ENCODE measurements around the gene MTA3.

MTA3 gene

GRCh38 chr2:42545841-42546390 is 22.5 kb upstream of the MTA3 start:
- Histone ChIP-seq H4K20me1 (ENCODE audit: insufficient read depth) (no peaks in the 10 kb centered on the region), H3K27ac (no peak overlapping the region), H3K4me3 (IDR thresholded peaks at IDR 0.05; ENCODE audit: insufficient read depth, low read depth, low read length) (no peak overlapping the region), H3K9ac (no peak overlapping the region), H3K36me3 (ENCODE audit: insufficient read depth) (no peaks in the 10 kb centered on the region), H3K4me2 (no peak overlapping the region), H3K79me2 (ENCODE audit: insufficient read depth, low read depth) (no peaks in the 10 kb centered on the region), H3K4me1 (ENCODE audit: low read depth, poor library complexity, severe bottlenecking) (no peaks in the 10 kb centered on the region), H3K27me3 (ENCODE audit: insufficient read depth, low read depth) (no peaks in the 10 kb centered on the region), H2AFZ (ENCODE audit: low read depth) (no peak overlapping the region)
- TF ChIP-seq, protein P1, sequence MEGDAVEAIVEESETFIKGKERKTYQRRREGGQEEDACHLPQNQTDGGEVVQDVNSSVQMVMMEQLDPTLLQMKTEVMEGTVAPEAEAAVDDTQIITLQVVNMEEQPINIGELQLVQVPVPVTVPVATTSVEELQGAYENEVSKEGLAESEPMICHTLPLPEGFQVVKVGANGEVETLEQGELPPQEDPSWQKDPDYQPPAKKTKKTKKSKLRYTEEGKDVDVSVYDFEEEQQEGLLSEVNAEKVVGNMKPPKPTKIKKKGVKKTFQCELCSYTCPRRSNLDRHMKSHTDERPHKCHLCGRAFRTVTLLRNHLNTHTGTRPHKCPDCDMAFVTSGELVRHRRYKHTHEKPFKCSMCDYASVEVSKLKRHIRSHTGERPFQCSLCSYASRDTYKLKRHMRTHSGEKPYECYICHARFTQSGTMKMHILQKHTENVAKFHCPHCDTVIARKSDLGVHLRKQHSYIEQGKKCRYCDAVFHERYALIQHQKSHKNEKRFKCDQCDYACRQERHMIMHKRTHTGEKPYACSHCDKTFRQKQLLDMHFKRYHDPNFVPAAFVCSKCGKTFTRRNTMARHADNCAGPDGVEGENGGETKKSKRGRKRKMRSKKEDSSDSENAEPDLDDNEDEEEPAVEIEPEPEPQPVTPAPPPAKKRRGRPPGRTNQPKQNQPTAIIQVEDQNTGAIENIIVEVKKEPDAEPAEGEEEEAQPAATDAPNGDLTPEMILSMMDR (conservative IDR thresholded peaks at IDR 0.05; ENCODE audit: low read depth, low read length): no peak

- no peaks in the 10 kb centered on the region for H3K79me2 ChIP-seq (ENCODE audit: insufficient read depth, low read depth)
- H3K4me2 ChIP-seq: no peak overlapping the region
- H3K27me3 ChIP-seq (ENCODE audit: insufficient read depth, low read depth): no peaks in the 10 kb centered on the region
- H3K27ac ChIP-seq: no peak overlapping the region
- TF ChIP-seq, protein P1 (conservative IDR thresholded peaks at IDR 0.05; ENCODE audit: low read depth, low read length): no peak
- no peak overlapping the region for H2AFZ ChIP-seq (ENCODE audit: low read depth)
- H3K4me3 ChIP-seq (IDR thresholded peaks at IDR 0.05; ENCODE audit: insufficient read depth, low read depth, low read length): no peak overlapping the region
- no peaks in the 10 kb centered on the region for H3K36me3 ChIP-seq (ENCODE audit: insufficient read depth)
- no peak overlapping the region for H3K9ac ChIP-seq
- no peaks in the 10 kb centered on the region for H4K20me1 ChIP-seq (ENCODE audit: insufficient read depth)
- H3K4me1 ChIP-seq (ENCODE audit: low read depth, poor library complexity, severe bottlenecking): no peaks in the 10 kb centered on the region
Observed at GRCh38 chr2:42547014-42547413, 21.4 kb upstream of the MTA3 start.

- Histone ChIP-seq H3K36me3 (ENCODE audit: insufficient read depth) (no peaks in the 10 kb centered on the region), H3K27ac (no peak overlapping the region), H3K79me2 (ENCODE audit: insufficient read depth, low read depth) (no peaks in the 10 kb centered on the region), H3K4me3 (IDR thresholded peaks at IDR 0.05; ENCODE audit: insufficient read depth, low read depth, low read length) (no peak overlapping the region), H3K4me1 (ENCODE audit: low read depth, poor library complexity, severe bottlenecking) (no peaks in the 10 kb centered on the region), H3K27me3 (ENCODE audit: insufficient read depth, low read depth) (no peaks in the 10 kb centered on the region), H3K9ac (no peak overlapping the region), H3K4me2 (no peak overlapping the region), H2AFZ (ENCODE audit: low read depth) (no peak overlapping the region), H4K20me1 (ENCODE audit: insufficient read depth) (no peaks in the 10 kb centered on the region)
- TF ChIP-seq, protein P1 (conservative IDR thresholded peaks at IDR 0.05; ENCODE audit: low read depth, low read length): no peak
Observed at GRCh38 chr2:42547446-42548295, 20.8 kb upstream of the MTA3 start.

DNA sequence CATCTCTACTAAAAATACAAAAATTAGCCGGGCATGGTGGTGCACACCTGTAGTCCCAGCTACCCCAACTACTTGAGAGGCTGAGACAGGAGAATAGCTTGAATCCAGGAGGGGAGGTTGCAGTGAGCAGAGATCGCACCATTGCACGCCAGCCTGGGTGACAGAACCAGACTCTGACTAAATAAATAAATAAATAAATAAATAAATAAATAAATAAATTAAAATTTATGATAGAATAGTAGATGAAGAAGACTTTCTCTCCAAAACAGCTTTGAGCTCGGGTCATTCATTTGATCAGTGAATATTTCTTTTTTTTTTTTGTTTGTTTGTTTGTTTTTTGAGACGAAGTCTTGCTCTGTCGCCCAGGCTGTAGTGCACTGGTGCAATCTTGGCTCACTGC is 17.6 kb upstream of the MTA3 start:
- Histone ChIP-seq H3K79me2 (ENCODE audit: insufficient read depth, low read depth) (no peaks in the 10 kb centered on the region), H3K4me1 (ENCODE audit: low read depth, poor library complexity, severe bottlenecking) (no peaks in the 10 kb centered on the region), H3K27me3 (ENCODE audit: insufficient read depth, low read depth) (no peaks in the 10 kb centered on the region), H3K9ac (no peak overlapping the region), H3K4me3 (IDR thresholded peaks at IDR 0.05; ENCODE audit: insufficient read depth, low read depth, low read length) (no peak overlapping the region), H3K36me3 (ENCODE audit: insufficient read depth) (no peaks in the 10 kb centered on the region), H3K4me2 (no peak overlapping the region), H4K20me1 (ENCODE audit: insufficient read depth) (no peaks in the 10 kb centered on the region), H2AFZ (ENCODE audit: low read depth) (no peak overlapping the region), H3K27ac (no peak overlapping the region)
- TF ChIP-seq, protein P1 (conservative IDR thresholded peaks at IDR 0.05; ENCODE audit: low read depth, low read length): no peak
